ENCODE measurements around the gene ASB18. TPM values are rescaled to one million over a fixed set of nuclear protein-coding genes. Genes with fewer than 3 reads are reported as not detected.
A peak's percentile ranks its signal among the peaks of the same experiment; 100 is the strongest.

ASB18 gene
- total RNA-seq, 1 donor from 2014 or later, result not detected

DNA sequence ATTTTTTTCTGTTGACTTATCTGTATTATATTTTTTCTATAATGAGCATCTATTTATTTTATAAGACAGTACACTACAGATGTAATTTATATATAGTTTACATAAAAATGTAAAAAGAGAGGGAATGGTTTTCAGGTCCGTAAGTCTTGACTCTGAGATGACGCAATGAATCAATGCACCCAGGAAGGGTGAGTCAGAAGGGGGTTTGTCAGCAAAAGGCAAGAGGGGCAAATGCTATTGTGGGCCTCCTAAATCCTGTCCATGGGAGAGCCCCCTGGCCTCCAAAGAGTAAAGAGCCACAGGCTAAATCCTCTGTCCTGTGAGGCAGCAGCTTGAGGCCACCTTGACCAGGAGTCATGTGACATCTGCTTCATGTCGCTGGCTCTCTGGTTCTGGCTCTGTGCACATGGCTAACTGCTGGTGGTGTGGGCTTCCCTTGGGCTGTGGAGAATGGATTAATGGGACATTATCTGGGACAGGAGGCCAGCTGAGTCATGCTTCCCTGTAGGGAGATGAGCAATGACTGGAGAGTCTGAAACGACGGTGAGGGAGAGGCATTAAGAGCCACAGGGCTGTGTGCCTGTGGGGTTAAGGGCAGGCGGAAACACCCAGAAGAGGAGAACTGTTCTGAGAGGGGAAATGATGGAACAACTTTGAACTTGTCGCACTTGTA, 22.8 kb upstream of the ASB18 start:
- DNase-seq (ENCODE audit: extremely low spot score, unreplicated experiment), result peak; percentile 67
- TF ChIP-seq, protein P1, sequence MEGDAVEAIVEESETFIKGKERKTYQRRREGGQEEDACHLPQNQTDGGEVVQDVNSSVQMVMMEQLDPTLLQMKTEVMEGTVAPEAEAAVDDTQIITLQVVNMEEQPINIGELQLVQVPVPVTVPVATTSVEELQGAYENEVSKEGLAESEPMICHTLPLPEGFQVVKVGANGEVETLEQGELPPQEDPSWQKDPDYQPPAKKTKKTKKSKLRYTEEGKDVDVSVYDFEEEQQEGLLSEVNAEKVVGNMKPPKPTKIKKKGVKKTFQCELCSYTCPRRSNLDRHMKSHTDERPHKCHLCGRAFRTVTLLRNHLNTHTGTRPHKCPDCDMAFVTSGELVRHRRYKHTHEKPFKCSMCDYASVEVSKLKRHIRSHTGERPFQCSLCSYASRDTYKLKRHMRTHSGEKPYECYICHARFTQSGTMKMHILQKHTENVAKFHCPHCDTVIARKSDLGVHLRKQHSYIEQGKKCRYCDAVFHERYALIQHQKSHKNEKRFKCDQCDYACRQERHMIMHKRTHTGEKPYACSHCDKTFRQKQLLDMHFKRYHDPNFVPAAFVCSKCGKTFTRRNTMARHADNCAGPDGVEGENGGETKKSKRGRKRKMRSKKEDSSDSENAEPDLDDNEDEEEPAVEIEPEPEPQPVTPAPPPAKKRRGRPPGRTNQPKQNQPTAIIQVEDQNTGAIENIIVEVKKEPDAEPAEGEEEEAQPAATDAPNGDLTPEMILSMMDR (IDR thresholded peaks at IDR 0.05), result no peak
- no peak overlapping the region for H3K27ac Mint-ChIP-seq (ENCODE audit: unreplicated experiment)
- peaks cover 5% of the 10 kb centered on the region for H3K4me1 Mint-ChIP-seq (ENCODE audit: unreplicated experiment)
- H3K4me3 Mint-ChIP-seq (ENCODE audit: unreplicated experiment), result no peak overlapping the region
- no peaks in the 10 kb centered on the region for H3K27me3 Mint-ChIP-seq (ENCODE audit: unreplicated experiment)
- H3K9me3 Mint-ChIP-seq (ENCODE audit: unreplicated experiment), result peaks cover 22% of the 10 kb centered on the region
- peaks cover 10% of the 10 kb centered on the region for H3K36me3 Mint-ChIP-seq (ENCODE audit: unreplicated experiment)

DNA sequence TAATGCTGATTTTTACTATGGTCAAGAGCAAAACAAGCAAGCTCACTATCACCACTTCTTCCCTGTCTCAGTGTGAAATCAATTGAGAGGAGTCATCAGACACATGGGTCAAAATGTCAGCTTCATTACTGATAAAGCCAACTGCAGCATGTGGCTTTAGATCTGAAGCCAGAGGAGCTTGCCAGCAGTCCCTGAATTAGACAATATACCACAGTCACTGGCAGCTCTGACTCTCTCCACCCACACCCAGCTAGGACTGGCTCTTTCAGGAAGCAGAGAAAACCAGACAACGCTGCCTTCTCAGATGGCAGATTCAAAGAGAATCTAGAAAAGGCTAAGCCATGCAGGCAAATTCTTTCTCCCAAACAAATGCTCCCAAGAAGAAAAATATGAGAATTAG, 20.0 kb upstream of the ASB18 start:
- DNase-seq (ENCODE audit: extremely low spot score, unreplicated experiment), result peak; percentile 25
- TF ChIP-seq, protein P1 (IDR thresholded peaks at IDR 0.05), result no peak
- Mint-ChIP-seq H3K4me1 (ENCODE audit: unreplicated experiment) (peaks cover 5% of the 10 kb centered on the region), H3K27ac (ENCODE audit: unreplicated experiment) (no peak overlapping the region), H3K36me3 (ENCODE audit: unreplicated experiment) (peaks cover 18% of the 10 kb centered on the region), H3K4me3 (ENCODE audit: unreplicated experiment) (no peak overlapping the region), H3K9me3 (ENCODE audit: unreplicated experiment) (peaks cover 30% of the 10 kb centered on the region), H3K27me3 (ENCODE audit: unreplicated experiment) (no peaks in the 10 kb centered on the region)

- no peaks in the 10 kb centered on the region for H3K27me3 Mint-ChIP-seq (ENCODE audit: unreplicated experiment)
- no peak overlapping the region for H3K27ac Mint-ChIP-seq (ENCODE audit: unreplicated experiment)
- H3K9me3 Mint-ChIP-seq (ENCODE audit: unreplicated experiment), result peaks cover 33% of the 10 kb centered on the region
- H3K36me3 Mint-ChIP-seq (ENCODE audit: unreplicated experiment), result peaks cover 18% of the 10 kb centered on the region
- no peak overlapping the region for H3K4me3 Mint-ChIP-seq (ENCODE audit: unreplicated experiment)
- DNase-seq (ENCODE audit: extremely low spot score, unreplicated experiment), result no peak
- H3K4me1 Mint-ChIP-seq (ENCODE audit: unreplicated experiment), result peaks cover 5% of the 10 kb centered on the region
- TF ChIP-seq, protein P1 (IDR thresholded peaks at IDR 0.05), result no peak
Observed at GRCh38 chr2:236282406-236282805, 18.2 kb upstream of the ASB18 start.

- Mint-ChIP-seq H3K27me3 (ENCODE audit: unreplicated experiment) (no peaks in the 10 kb centered on the region), H3K9me3 (ENCODE audit: unreplicated experiment) (peaks cover 39% of the 10 kb centered on the region)
- no peak for DNase-seq (ENCODE audit: extremely low spot score, unreplicated experiment)
Observed at GRCh38 chr2:236281423-236281822, 17.2 kb upstream of the ASB18 start.

GRCh38 chr2:236273126-236273525, 8.9 kb upstream of the ASB18 start:
- DNase-seq (ENCODE audit: extremely low spot score, unreplicated experiment), result no peak
- TF ChIP-seq, protein P1 (IDR thresholded peaks at IDR 0.05), result no peak
- Mint-ChIP-seq H3K27me3 (ENCODE audit: unreplicated experiment) (no peaks in the 10 kb centered on the region), H3K36me3 (ENCODE audit: unreplicated experiment) (peaks cover 19% of the 10 kb centered on the region), H3K4me1 (ENCODE audit: unreplicated experiment) (no peaks in the 10 kb centered on the region), H3K27ac (ENCODE audit: unreplicated experiment) (no peak overlapping the region), H3K4me3 (ENCODE audit: unreplicated experiment) (no peak overlapping the region), H3K9me3 (ENCODE audit: unreplicated experiment) (peaks cover 14% of the 10 kb centered on the region)

More at GRCh38 chr2:236281423-236281822, 17.2 kb upstream of the ASB18 start:
- H3K27ac Mint-ChIP-seq (ENCODE audit: unreplicated experiment), result no peak overlapping the region
- no peak overlapping the region for H3K4me3 Mint-ChIP-seq (ENCODE audit: unreplicated experiment)
- H3K36me3 Mint-ChIP-seq (ENCODE audit: unreplicated experiment), result peaks cover 24% of the 10 kb centered on the region
- TF ChIP-seq, protein P1 (IDR thresholded peaks at IDR 0.05), result no peak
- no peaks in the 10 kb centered on the region for H3K4me1 Mint-ChIP-seq (ENCODE audit: unreplicated experiment)
